ENCODE results near the gene TMEM95. TPM values are rescaled to one million over a fixed set of nuclear protein-coding genes. Genes with fewer than 3 reads are reported as not detected.
A peak's percentile ranks its signal among the peaks of the same experiment; 100 is the strongest.

TMEM95 gene
- total and polyA plus RNA-seq, 10 donors: not detected

- Histone ChIP-seq H3K27me3 (replicated peaks in 1 of 7) (no peaks in the 10 kb centered on the region), H3K36me3 (no peaks in the 10 kb centered on the region), H3K9me3 (no peaks in the 10 kb centered on the region), H3K4me3 (no peak overlapping the region), H3K27ac (no peak overlapping the region), H3K4me1 (peaks cover 9 to 37% (median 30%) of the 10 kb centered on the region in 6 donors)
- intact Hi-C loops (cut with DNase I; ENCODE audit: low total_unique reads): no loop called here
- WGBS, 5 donors: 84 to 96% (median 90%) methylated on average over 2 of the region's 2 CpGs
- TF ChIP-seq POLR2AphosphoS5 (IDR thresholded peaks at IDR 0.05) (no peak), POLR2A (IDR thresholded peaks at IDR 0.05) (no peak), CTCF (IDR thresholded peaks at IDR 0.05 in 8 of 11, conservative IDR thresholded peaks at IDR 0.05 in 3 of 11) (no peak)
- no peak for DNase-seq
Measured at GRCh38 chr17:7398612-7399011, 43.7 kb downstream of the TMEM95 start.

- WGBS, 5 donors: 17 to 26% (median 17%) methylated on average over 12 to 16 of the region's 16 CpGs
- Histone ChIP-seq H3K4me1 (peaks cover 8 to 42% (median 26%) of the 10 kb centered on the region in 6 donors), H3K27ac (peak overlapping the region; percentile 72 to 91 (median 83)), H3K27me3 (replicated peaks in 1 of 7) (peaks cover 0 to 21% (median 7%) of the 10 kb centered on the region in 7 donors), H3K4me3 (peak overlapping the region; percentile 46 to 90 (median 66)), H3K9me3 (no peaks in the 10 kb centered on the region), H3K36me3 (no peaks in the 10 kb centered on the region)
- TF ChIP-seq CTCF (IDR thresholded peaks at IDR 0.05 in 8 of 11, conservative IDR thresholded peaks at IDR 0.05 in 3 of 11) (no peak), POLR2A (IDR thresholded peaks at IDR 0.05) (no peak), POLR2AphosphoS5 (IDR thresholded peaks at IDR 0.05) (no peak)
- intact Hi-C loops (cut with DNase I; ENCODE audit: low total_unique reads): no loop called here
- peak; percentile 84 for DNase-seq
Measured at GRCh38 chr17:7403043-7403726, 48.2 kb downstream of the TMEM95 start.

- Histone ChIP-seq H3K27ac (peak overlapping the region; percentile 72 to 91 (median 83)), H3K9me3 (no peaks in the 10 kb centered on the region), H3K27me3 (replicated peaks in 1 of 7) (peaks cover 0 to 25% (median 7%) of the 10 kb centered on the region in 7 donors), H3K36me3 (no peaks in the 10 kb centered on the region), H3K4me1 (peaks cover 8 to 43% (median 26%) of the 10 kb centered on the region in 6 donors), H3K4me3 (peak overlapping the region; percentile 46 to 90 (median 66))
- peak in 1 of 11 experiments; percentile 7 for TF ChIP-seq CTCF (IDR thresholded peaks at IDR 0.05 in 8 of 11, conservative IDR thresholded peaks at IDR 0.05 in 3 of 11)
- TF ChIP-seq POLR2A (IDR thresholded peaks at IDR 0.05): no peak
- no peak for TF ChIP-seq POLR2AphosphoS5 (IDR thresholded peaks at IDR 0.05)
- 0 to 1% (median 0%) methylated on average over 7 to 13 of the region's 13 CpGs for whole genome bisulfite sequencing, 5 donors
- no peak for DNase-seq
- intact Hi-C loops (cut with DNase I; ENCODE audit: low total_unique reads): no loop called here
Measured at GRCh38 chr17:7403727-7403976, 48.7 kb downstream of the TMEM95 start.

GRCh38 chr17:7403977-7404736 lies 49.2 kb downstream of the TMEM95 start, which contains the start of gene TMEM256:
Gene TMEM256, minus strand, starts transcription at chr17:7404097. Its CDS starts 13 bp downstream, at chr17:7404084.
- H3K27ac ChIP-seq: peak within 1 kb of the TSS; percentile 72 to 91 (median 83)
- DNase-seq: peak; percentile 98
- peak within 1 kb of the TSS; percentile 46 to 90 (median 66) for H3K4me3 ChIP-seq
- no peaks in the 10 kb centered on the region for H3K36me3 ChIP-seq
- H3K9me3 ChIP-seq: no peaks in the 10 kb centered on the region
- WGBS, 5 donors: 0 to 1% (median 0%) methylated on average over 31 to 49 of the region's 49 CpGs
- peaks cover 0 to 30% (median 7%) of the 10 kb centered on the region in 7 donors for H3K27me3 ChIP-seq (replicated peaks in 1 of 7)
- TF ChIP-seq CTCF (IDR thresholded peaks at IDR 0.05 in 8 of 11, conservative IDR thresholded peaks at IDR 0.05 in 3 of 11) (peak in 2 of 11 experiments; percentile 27 to 47), POLR2AphosphoS5 (IDR thresholded peaks at IDR 0.05) (peak; percentile 96 to 98 (median 97)), POLR2A (IDR thresholded peaks at IDR 0.05) (peak in 2 of 3 donors; percentile 10 to 89)
- intact Hi-C loops (cut with DNase I; ENCODE audit: low total_unique reads): no loop called here
- peaks cover 8 to 43% (median 26%) of the 10 kb centered on the region in 6 donors for H3K4me1 ChIP-seq

Data from spleen (tissue), 11 donors.